ENCODE measurements around the gene LYPLA2. TPM values are rescaled to one million over a fixed set of nuclear protein-coding genes. Genes with fewer than 3 reads are reported as not detected.
A peak's percentile ranks its signal among the peaks of the same experiment; 100 is the strongest.

LYPLA2 gene
- total RNA-seq, 1 donor: 36.9 TPM

GRCh38 chr1:23796466-23797271 is 5.7 kb downstream of the LYPLA2 start:
- Histone ChIP-seq H3K27ac (ENCODE audit: low read depth, low read length) (no peak overlapping the region), H2AFZ (ENCODE audit: low read length) (no peak overlapping the region), H3K4me1 (ENCODE audit: insufficient read depth, low read length) (peaks cover 24% of the 10 kb centered on the region), H3K4me2 (ENCODE audit: insufficient read depth, low read length) (no peak overlapping the region), H4K20me1 (ENCODE audit: insufficient read depth, low read length) (peaks cover 5% of the 10 kb centered on the region), H3K79me2 (ENCODE audit: insufficient read depth, low read length) (peaks cover 22% of the 10 kb centered on the region), H3K9me3 (ENCODE audit: low read depth, low read length) (no peaks in the 10 kb centered on the region), H3K36me3 (ENCODE audit: insufficient read depth, low read length) (peaks cover 37% of the 10 kb centered on the region), H3K4me3 (ENCODE audit: insufficient read depth, low read length) (no peak overlapping the region), H3K27me3 (ENCODE audit: insufficient read depth, low read length) (no peaks in the 10 kb centered on the region)
- DNase-seq (ENCODE audit: insufficient read length, low spot score, missing footprints): peak; percentile 76
- no peak for TF ChIP-seq CTCF (IDR thresholded peaks at IDR 0.05; ENCODE audit: extremely low read depth, low read depth, low read length)

GRCh38 chr1:23797478-23798448 is 6.8 kb downstream of the LYPLA2 start:
- DNase-seq (ENCODE audit: insufficient read length, low spot score, missing footprints): peak; percentile 68
- peaks cover 37% of the 10 kb centered on the region for H3K36me3 ChIP-seq (ENCODE audit: insufficient read depth, low read length)
- peaks cover 16% of the 10 kb centered on the region for H3K4me1 ChIP-seq (ENCODE audit: insufficient read depth, low read length)
- no peaks in the 10 kb centered on the region for H3K9me3 ChIP-seq (ENCODE audit: low read depth, low read length)
- no peak for TF ChIP-seq CTCF (IDR thresholded peaks at IDR 0.05; ENCODE audit: extremely low read depth, low read depth, low read length)
- H3K4me3 ChIP-seq (ENCODE audit: insufficient read depth, low read length): no peak overlapping the region
- no peak overlapping the region for H2AFZ ChIP-seq (ENCODE audit: low read length)
- H3K27me3 ChIP-seq (ENCODE audit: insufficient read depth, low read length): no peaks in the 10 kb centered on the region
- no peak overlapping the region for H3K4me2 ChIP-seq (ENCODE audit: insufficient read depth, low read length)
- no peak overlapping the region for H3K27ac ChIP-seq (ENCODE audit: low read depth, low read length)
- H4K20me1 ChIP-seq (ENCODE audit: insufficient read depth, low read length): no peaks in the 10 kb centered on the region
- H3K79me2 ChIP-seq (ENCODE audit: insufficient read depth, low read length): peaks cover 11% of the 10 kb centered on the region

GRCh38 chr1:23798662-23799142 is 7.8 kb downstream of the LYPLA2 start:
- no peaks in the 10 kb centered on the region for H3K9me3 ChIP-seq (ENCODE audit: low read depth, low read length)
- peak; percentile 91 for DNase-seq (ENCODE audit: insufficient read length, low spot score, missing footprints)
- no peak overlapping the region for H2AFZ ChIP-seq (ENCODE audit: low read length)
- H4K20me1 ChIP-seq (ENCODE audit: insufficient read depth, low read length): no peaks in the 10 kb centered on the region
- no peaks in the 10 kb centered on the region for H3K27me3 ChIP-seq (ENCODE audit: insufficient read depth, low read length)
- no peak overlapping the region for H3K4me3 ChIP-seq (ENCODE audit: insufficient read depth, low read length)
- peaks cover 34% of the 10 kb centered on the region for H3K36me3 ChIP-seq (ENCODE audit: insufficient read depth, low read length)
- peaks cover 1% of the 10 kb centered on the region for H3K79me2 ChIP-seq (ENCODE audit: insufficient read depth, low read length)
- H3K4me2 ChIP-seq (ENCODE audit: insufficient read depth, low read length): peak overlapping the region; percentile 97
- peaks cover 16% of the 10 kb centered on the region for H3K4me1 ChIP-seq (ENCODE audit: insufficient read depth, low read length)
- H3K27ac ChIP-seq (ENCODE audit: low read depth, low read length): peak overlapping the region; percentile 52
- TF ChIP-seq CTCF (IDR thresholded peaks at IDR 0.05; ENCODE audit: extremely low read depth, low read depth, low read length): no peak
